CD4-positive, CD25-positive, alpha-beta regulatory T cell (primary cell): ENCODE results near the gene LSP1. TPM values are rescaled to one million over a fixed set of nuclear protein-coding genes. Genes with fewer than 3 reads are reported as not detected.

Experiments used
- ATAC-seq, 2 donors: fragments of 150-1000 bp; cut with Tn5 transposase; one replicate each; pipeline ENCODE4 v1.10.0; 2021; ENCODE audit warnings: low read depth in 2 of 2, moderate number of reproducible peaks in 2 of 2, moderate library complexity in 1 of 2
- DNase-seq, 3 donors: peaks; one replicate each; pipeline versions ENCODE4 v3.0.0 to v3.0.0-alpha.2; 2012 to 2022; ENCODE audit warnings: mixed read lengths in 1 of 3
- H3K27ac ChIP-seq: one replicate; pipeline ENCODE4 v1.7.0; 2013; ENCODE audit warnings: mild to moderate bottlenecking, low read length; ENCODE audit not compliant: insufficient read depth, poor library complexity, severe bottlenecking
- H3K27me3 ChIP-seq: one replicate; pipeline ENCODE4 v1.7.0; 2013; ENCODE audit warnings: low read length; ENCODE audit not compliant: control insufficient read depth, insufficient read depth
- H3K36me3 ChIP-seq: one replicate; pipeline ENCODE4 v1.7.0; 2013; ENCODE audit warnings: mild to moderate bottlenecking, low read length, moderate library complexity; ENCODE audit not compliant: control insufficient read depth, insufficient read depth
- H3K4me1 ChIP-seq: 2 replicates; pipeline ENCODE4 v1.7.0; 2013; ENCODE audit warnings: mild to moderate bottlenecking, low read length; ENCODE audit not compliant: insufficient read depth, control insufficient read depth, poor library complexity, severe bottlenecking
- H3K4me3 ChIP-seq: one replicate; pipeline ENCODE4 v1.7.0; 2013; ENCODE audit warnings: low read depth, mild to moderate bottlenecking, low read length, moderate library complexity
- H3K9me3 ChIP-seq, 2 experiments: 1 replicate in 1 of 2; 2 replicates in 1 of 2; pipeline ENCODE4 v1.7.0; 2013; ENCODE audit warnings: low read length in 2 of 2, mild to moderate bottlenecking in 1 of 2, moderate library complexity in 1 of 2; ENCODE audit not compliant: control insufficient read depth in 2 of 2
- H3K27ac Mint-ChIP-seq, 3 donors: one replicate each; pipeline ENCODE4 v1.8.0; 2020 to 2022; ENCODE audit warnings: mild to moderate bottlenecking in 3 of 3, mixed read lengths in 3 of 3, moderate library complexity in 2 of 3
- H3K27me3 Mint-ChIP-seq: one replicate; pipeline ENCODE4 v1.8.0; 2022; ENCODE audit warnings: mild to moderate bottlenecking, mixed read lengths
- H3K36me3 Mint-ChIP-seq: one replicate; pipeline ENCODE4 v1.8.0; 2020; ENCODE audit warnings: mixed read lengths
- H3K4me1 Mint-ChIP-seq, 4 donors: one replicate each; pipeline ENCODE4 v1.8.0; 2020 to 2022; ENCODE audit warnings: mixed read lengths in 4 of 4, mild to moderate bottlenecking in 1 of 4
- H3K4me3 Mint-ChIP-seq, 4 donors: one replicate each; pipeline ENCODE4 v1.8.0; 2020 to 2022; ENCODE audit warnings: mild to moderate bottlenecking in 4 of 4, mixed read lengths in 4 of 4, moderate library complexity in 3 of 4
- H3K9me3 Mint-ChIP-seq, 7 donors: one replicate each; pipeline ENCODE4 v1.8.0; 2020 to 2022; ENCODE audit warnings: mixed read lengths in 7 of 7, mild to moderate bottlenecking in 3 of 7, moderate library complexity in 2 of 7
- polyA plus RNA-seq, 4 donors: library from polyadenylated mRNA; unstranded; fragments of 300-500 nt; fragmentation: Illumina TruSeq; gene quantifications; one replicate each; pipeline ENCODE4 v1.2.3, GENCODE V29; 2021
- total RNA-seq: library from RNA; stranded (reverse); gene quantifications from one replicate; pipeline ENCODE4 v1.2.3, GENCODE V29; 2022

The LSP1 gene
- total and polyA plus RNA-seq, 5 donors from 2014 or later = 381 to 514 (median 452) TPM

DNA sequence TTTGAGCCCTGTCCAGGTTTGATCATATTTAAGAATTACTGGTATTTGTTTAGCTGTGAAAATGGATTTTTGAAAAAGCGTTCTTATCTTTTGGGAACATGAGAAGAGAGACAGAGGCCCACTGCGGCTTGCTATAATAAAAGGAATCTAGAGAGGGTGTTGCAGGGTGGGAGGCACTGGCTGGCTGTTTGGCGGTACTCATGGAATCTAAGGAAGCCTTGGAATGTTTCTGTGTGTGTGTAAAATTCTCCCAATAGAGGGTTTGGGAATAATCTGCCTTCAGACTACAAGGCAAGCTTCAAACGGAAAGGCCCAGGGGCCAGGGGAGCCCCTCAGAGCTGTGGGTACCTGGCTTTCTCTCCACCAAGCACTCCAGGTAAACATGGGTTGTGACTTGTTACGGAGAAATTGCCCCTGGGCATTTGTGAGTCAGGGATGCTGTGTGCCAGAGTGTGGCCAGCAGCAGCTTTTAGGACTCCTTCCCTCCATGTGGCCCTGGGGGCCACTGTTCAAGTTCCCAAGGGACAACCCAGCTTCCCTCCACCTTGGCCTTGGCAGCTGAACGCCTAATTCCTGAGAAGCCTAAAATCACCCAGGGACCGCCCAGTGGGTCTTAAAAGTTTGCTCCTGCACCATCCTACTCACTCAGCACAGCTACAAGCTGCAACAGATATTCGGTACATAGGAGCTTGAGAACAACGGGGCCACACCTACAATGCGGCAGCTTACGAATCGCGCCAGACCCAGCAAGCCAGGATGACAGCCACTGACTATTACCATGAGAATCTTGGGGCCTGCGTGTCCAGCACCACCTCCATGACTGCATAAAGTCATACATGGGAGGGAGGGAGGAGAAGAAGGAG lies 32.2 kb upstream of the LSP1 start:
- no peaks in the 10 kb centered on the region for H3K27me3 ChIP-seq
- Mint-ChIP-seq H3K9me3 (peaks cover 0 to 6% (median 0%) of the 10 kb centered on the region in 7 donors), H3K4me1 (no peaks in the 10 kb centered on the region), H3K4me3 (no peak overlapping the region), H3K27ac (peak overlapping the region in 1 of 3 donors; percentile 12), H3K36me3 (no peaks in the 10 kb centered on the region), H3K27me3 (peaks cover 13% of the 10 kb centered on the region)
- H3K27ac ChIP-seq = no peak overlapping the region
- no peaks in the 10 kb centered on the region for H3K4me1 ChIP-seq
- DNase-seq (no peak), ATAC-seq (no peak)
- H3K36me3 ChIP-seq = no peaks in the 10 kb centered on the region
- H3K9me3 ChIP-seq = peaks cover 0 to 6% of the 10 kb centered on the region in 2 experiments
- no peak overlapping the region for H3K4me3 ChIP-seq

DNA sequence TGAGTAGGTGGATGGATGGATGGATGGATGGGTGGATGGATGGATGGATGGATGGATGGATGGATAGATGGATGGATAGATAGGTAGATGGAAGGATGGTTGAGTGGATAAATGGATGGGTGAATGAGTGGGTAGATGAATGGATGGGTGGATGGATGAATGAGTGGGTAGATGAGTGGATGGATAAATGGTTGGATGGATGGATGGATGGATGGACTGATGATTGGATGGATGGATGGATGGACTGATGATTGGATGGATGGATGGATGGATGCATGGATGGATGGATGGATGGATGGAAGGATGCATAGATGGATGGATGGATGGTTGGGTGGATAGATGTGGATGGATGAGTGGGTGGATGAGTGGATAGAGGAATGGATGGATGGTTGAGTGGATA lies 31.3 kb upstream of the LSP1 start:
- peaks cover 0 to 6% (median 0%) of the 10 kb centered on the region in 7 donors for H3K9me3 Mint-ChIP-seq
- no peaks in the 10 kb centered on the region for H3K4me1 Mint-ChIP-seq
- H3K4me1 ChIP-seq = no peaks in the 10 kb centered on the region
- no peak for DNase-seq
- no peak overlapping the region for H3K27ac Mint-ChIP-seq
- no peak overlapping the region for H3K4me3 Mint-ChIP-seq
- no peaks in the 10 kb centered on the region for H3K36me3 ChIP-seq
- H3K9me3 ChIP-seq = peaks cover 0 to 6% of the 10 kb centered on the region in 2 experiments
- ATAC-seq = no peak
- H3K27ac ChIP-seq = no peak overlapping the region
- no peaks in the 10 kb centered on the region for H3K27me3 ChIP-seq
- peaks cover 13% of the 10 kb centered on the region for H3K27me3 Mint-ChIP-seq
- H3K36me3 Mint-ChIP-seq = no peaks in the 10 kb centered on the region
- no peak overlapping the region for H3K4me3 ChIP-seq

DNA sequence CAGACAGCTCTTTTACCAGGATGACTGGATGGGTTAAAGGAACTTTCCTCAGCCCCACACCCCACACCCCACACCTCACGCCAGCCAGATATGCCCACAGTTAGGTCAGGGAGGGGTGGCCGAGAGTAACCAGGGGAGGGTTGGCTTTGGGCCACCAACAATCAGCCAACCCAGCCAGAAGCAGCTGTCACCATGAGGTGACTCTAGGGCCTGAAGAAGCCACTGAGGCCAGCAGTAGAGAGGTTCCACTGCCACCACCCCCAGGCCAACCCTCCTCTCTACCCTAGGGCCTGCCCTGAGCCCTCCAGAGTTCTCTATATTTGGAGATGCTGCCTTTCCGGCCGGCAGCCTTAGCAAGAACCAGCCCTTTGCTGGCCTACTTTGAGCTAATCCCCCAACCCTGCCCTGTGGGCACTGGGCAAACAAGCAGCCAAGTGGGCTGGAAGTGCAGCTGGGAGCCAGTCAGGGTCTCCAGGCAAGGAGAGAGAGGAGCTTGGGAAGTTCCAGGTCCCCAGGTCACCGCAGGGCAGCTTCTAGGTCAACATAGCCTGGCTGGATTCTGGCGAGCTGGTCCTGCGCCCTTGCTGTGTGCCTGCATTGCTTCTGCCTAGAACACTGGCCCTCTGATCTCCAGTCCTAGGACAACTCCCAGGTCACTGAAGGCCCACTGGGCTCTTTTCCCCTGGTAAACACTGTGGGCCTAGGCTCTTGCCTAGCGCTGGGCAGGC lies 30.1 kb upstream of the LSP1 start:
- peaks cover 13% of the 10 kb centered on the region for H3K27me3 Mint-ChIP-seq
- H3K9me3 Mint-ChIP-seq = peaks cover 0 to 6% (median 0%) of the 10 kb centered on the region in 7 donors
- no peaks in the 10 kb centered on the region for H3K27me3 ChIP-seq
- no peak overlapping the region for H3K27ac Mint-ChIP-seq
- no peak overlapping the region for H3K4me3 ChIP-seq
- no peaks in the 10 kb centered on the region for H3K36me3 ChIP-seq
- H3K27ac ChIP-seq = no peak overlapping the region
- DNase-seq (no peak), ATAC-seq (no peak)
- H3K36me3 Mint-ChIP-seq = no peaks in the 10 kb centered on the region
- H3K4me1 Mint-ChIP-seq = no peaks in the 10 kb centered on the region
- no peak overlapping the region for H3K4me3 Mint-ChIP-seq
- H3K9me3 ChIP-seq = peaks cover 0 to 6% of the 10 kb centered on the region in 2 experiments
- no peaks in the 10 kb centered on the region for H3K4me1 ChIP-seq

DNA sequence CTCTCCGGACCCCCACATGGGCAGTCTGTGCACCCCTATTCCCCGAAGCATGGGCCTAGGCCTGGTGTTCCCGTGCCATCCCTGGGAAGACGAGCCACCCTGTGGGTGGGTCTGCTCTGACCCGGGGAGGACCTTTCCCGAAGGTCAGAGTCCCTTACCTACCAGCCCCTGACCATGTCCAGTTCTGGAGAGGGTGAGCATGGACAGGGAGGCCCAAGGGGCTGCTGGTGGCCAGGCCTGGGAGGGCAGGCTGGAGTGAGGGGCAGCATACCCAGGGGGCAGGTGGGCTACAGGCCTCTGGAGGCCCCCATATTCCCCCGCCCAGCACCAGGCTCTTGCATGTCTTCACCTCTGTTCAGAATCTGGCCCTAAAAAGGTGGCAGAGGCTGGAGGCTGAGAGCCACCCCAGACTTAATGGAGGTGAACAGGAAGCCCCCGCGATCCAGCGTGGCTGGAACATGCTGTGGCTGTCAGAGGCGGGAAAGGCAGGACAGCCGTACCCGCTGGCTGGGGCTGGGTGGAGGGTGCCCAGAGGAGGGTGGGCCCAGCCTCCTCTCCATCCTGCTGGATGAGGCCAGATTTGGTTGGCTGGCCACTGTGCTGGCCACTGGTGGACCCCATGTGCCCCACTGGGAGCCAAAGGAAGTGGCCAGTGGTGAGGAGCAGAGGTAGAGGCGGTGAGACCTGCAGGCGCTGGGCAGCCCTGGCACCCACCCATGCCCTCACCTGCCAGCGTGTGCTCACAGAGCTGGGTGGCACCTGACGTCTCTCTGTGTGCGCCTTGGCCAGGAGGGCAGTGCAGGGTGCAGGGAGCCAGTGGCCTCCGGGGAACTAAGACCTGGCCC lies 29.3 kb upstream of the LSP1 start:
- Histone ChIP-seq H3K27me3 (no peaks in the 10 kb centered on the region), H3K4me3 (no peak overlapping the region), H3K4me1 (no peaks in the 10 kb centered on the region), H3K9me3 (peaks cover 0 to 4% of the 10 kb centered on the region in 2 experiments), H3K27ac (no peak overlapping the region), H3K36me3 (no peaks in the 10 kb centered on the region)
- Mint-ChIP-seq H3K27ac (no peak overlapping the region), H3K9me3 (peaks cover 0 to 3% (median 0%) of the 10 kb centered on the region in 7 donors), H3K4me1 (no peaks in the 10 kb centered on the region), H3K4me3 (no peak overlapping the region), H3K36me3 (no peaks in the 10 kb centered on the region), H3K27me3 (peaks cover 14% of the 10 kb centered on the region)
- ATAC-seq = no peak
- no peak for DNase-seq

DNA sequence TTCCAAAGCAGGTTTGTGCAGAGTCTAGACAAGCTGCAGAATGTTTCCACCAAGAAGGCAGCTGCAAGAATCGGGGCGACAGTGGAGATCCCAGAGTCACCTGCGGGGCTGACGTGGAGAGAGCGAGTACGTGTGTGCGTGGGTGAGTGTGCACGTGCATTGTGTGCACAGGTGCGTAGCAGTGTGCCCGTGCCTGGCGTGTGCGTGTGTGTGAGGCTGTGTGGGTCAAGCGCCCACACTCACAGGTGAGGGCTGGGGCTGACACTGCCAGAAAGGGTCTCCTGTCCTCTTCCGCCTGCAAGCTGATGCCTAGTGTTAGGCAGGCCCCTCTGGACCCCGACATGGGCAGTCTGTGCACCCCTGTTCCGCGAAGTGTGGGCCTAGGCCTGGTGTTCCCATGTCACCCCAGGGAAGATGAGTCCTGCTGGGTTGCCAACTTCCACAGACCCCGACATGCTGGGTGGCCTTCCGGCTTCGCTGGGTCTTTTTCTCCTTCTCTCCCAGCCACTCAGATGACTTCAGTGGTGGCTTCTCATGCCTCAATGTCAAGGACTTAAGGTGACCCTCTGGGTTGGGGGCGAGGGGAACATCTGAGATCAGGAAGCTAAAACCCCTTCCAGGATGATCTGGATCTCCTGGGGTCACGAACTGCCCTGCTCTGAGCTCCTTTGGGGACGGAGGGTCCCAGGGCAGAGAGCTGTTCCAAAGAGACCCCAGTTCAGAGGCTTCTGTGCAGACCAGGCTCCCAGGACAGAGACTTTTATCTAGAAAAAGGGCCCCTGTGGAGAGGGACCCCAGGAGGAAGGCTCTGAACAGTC lies 28.5 kb upstream of the LSP1 start:
- H3K4me1 ChIP-seq = no peaks in the 10 kb centered on the region
- ATAC-seq (no peak), DNase-seq (no peak)
- Mint-ChIP-seq H3K4me3 (no peak overlapping the region), H3K27me3 (peaks cover 17% of the 10 kb centered on the region), H3K4me1 (no peaks in the 10 kb centered on the region), H3K36me3 (no peaks in the 10 kb centered on the region), H3K27ac (no peak overlapping the region), H3K9me3 (peaks cover 0 to 3% (median 0%) of the 10 kb centered on the region in 7 donors)
- no peaks in the 10 kb centered on the region for H3K27me3 ChIP-seq
- H3K4me3 ChIP-seq = no peak overlapping the region
- H3K36me3 ChIP-seq = no peaks in the 10 kb centered on the region
- H3K9me3 ChIP-seq = no peaks in the 10 kb centered on the region
- no peak overlapping the region for H3K27ac ChIP-seq

DNA sequence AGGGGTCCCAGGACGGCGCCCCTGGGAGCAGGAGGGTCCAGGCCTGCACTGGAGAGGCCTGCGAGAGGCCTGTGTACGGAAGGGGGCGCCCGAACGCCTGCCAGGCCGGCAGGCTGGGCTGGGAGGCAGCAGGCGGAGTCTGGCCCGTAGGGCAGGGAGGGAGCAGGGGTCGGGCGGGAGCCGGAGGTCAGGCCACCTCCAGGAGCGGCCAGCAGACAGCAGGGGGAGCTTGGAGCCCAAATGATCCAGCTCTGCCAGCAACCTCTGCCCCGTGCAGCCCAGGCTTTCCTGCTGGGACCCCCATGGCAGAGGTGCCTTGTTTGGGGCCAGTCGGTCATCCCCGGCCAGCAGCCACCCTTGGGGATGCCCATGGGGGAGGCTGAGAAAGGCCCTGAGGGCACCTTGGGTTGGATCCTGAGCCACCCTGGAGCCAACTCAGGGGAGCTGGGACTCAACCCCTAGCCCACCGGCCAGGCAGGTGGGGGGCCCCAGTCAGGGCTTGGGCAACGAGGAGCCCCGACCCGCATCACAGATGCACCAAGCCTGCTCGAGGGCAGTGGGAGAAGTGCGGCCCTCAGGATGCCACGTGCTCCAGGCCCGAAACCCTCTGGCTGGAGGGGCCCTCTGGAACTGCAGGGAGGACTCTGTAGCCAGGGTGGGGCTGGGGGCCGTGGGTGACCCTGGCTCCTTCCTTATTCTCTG lies 27.7 kb upstream of the LSP1 start:
- peaks cover 14% of the 10 kb centered on the region for H3K27me3 Mint-ChIP-seq
- H3K4me1 ChIP-seq = no peaks in the 10 kb centered on the region
- H3K27me3 ChIP-seq = no peaks in the 10 kb centered on the region
- H3K4me3 ChIP-seq = no peak overlapping the region
- no peaks in the 10 kb centered on the region for H3K4me1 Mint-ChIP-seq
- H3K9me3 ChIP-seq = no peaks in the 10 kb centered on the region
- ATAC-seq (no peak), DNase-seq (no peak)
- H3K36me3 ChIP-seq = no peaks in the 10 kb centered on the region
- peaks cover 0 to 3% (median 0%) of the 10 kb centered on the region in 7 donors for H3K9me3 Mint-ChIP-seq
- no peak overlapping the region for H3K27ac Mint-ChIP-seq
- H3K27ac ChIP-seq = no peak overlapping the region
- no peak overlapping the region for H3K4me3 Mint-ChIP-seq
- H3K36me3 Mint-ChIP-seq = no peaks in the 10 kb centered on the region
